ENCODE measurements around the gene TMEM178B.

DNA sequence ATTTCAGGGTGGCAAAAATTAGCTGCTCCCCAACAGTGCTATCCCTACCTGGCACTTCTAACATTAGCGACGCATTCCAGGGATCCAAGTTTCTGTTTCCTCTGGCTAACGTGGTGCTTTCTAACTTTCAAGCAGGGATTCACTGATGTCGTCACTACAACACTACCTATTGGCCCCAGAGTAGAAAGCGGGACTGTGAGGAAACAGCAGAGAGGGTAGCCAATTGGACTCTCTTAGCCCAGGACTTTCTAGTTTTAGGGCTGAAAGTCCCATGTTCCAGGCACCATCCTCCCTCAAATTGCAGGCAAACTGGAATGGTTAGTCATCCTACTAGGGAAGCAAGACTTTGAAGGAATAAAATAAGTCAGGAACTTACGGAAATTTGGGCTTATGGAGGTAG is 388.1 kb downstream of the TMEM178B start:
- TF ChIP-seq MAZ (IDR thresholded peaks at IDR 0.05; ENCODE audit: borderline replicate concordance, low read depth, low read length) (no peak), CTCF (IDR thresholded peaks at IDR 0.05) (no peak), EP300 (IDR thresholded peaks at IDR 0.05) (no peak), SMC3 (IDR thresholded peaks at IDR 0.05) (no peak), JUN (IDR thresholded peaks at IDR 0.05) (no peak), POLR2A (IDR thresholded peaks at IDR 0.05; ENCODE audit: low read length) (no peak), NR3C1 (IDR thresholded peaks at IDR 0.05) (no peak), MYC (IDR thresholded peaks at IDR 0.05; ENCODE audit: borderline replicate concordance, low read length) (no peak), RCOR1 (IDR thresholded peaks at IDR 0.05; ENCODE audit: low read depth, low read length) (no peak)
- TF ChIP-seq, protein P1, sequence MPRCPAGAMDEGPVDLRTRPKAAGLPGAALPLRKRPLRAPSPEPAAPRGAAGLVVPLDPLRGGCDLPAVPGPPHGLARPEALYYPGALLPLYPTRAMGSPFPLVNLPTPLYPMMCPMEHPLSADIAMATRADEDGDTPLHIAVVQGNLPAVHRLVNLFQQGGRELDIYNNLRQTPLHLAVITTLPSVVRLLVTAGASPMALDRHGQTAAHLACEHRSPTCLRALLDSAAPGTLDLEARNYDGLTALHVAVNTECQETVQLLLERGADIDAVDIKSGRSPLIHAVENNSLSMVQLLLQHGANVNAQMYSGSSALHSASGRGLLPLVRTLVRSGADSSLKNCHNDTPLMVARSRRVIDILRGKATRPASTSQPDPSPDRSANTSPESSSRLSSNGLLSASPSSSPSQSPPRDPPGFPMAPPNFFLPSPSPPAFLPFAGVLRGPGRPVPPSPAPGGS (IDR thresholded peaks at IDR 0.05): no peak

All from A549 (cell line).